ENCODE data around the gene CFAP45.

- TF ChIP-seq CTCF (IDR thresholded peaks at IDR 0.05) (no peak), POLR2A (IDR thresholded peaks at IDR 0.05) (no peak)
These were observed 46.4 kb downstream of the CFAP45 start for GRCh38 chr1:159853417-159854115.

Data from right lobe of liver (tissue), 4 donors.